Panc1 (cell line): ENCODE results near the gene CHAF1A.

Source experiments
- TCF7L2 ChIP-seq: IDR thresholded peaks from 2 replicates; pipeline ENCODE4 v1.6.1; 2011; ENCODE audit warnings: mild to moderate bottlenecking, low read depth, low read length, inconsistent platforms
- TF ChIP-seq, protein P1 (sequence below): fragments of 450-650 bp; IDR thresholded peaks from 2 replicates; pipeline ENCODE4 v1.5.1; 2017; ENCODE audit warnings: mild to moderate bottlenecking
- TF ChIP-seq, protein P2 (sequence below), 2 experiments: IDR thresholded peaks; 2 replicates each; pipeline ENCODE4 v1.6.1; 2011 to 2012; ENCODE audit warnings: low read depth in 2 of 2, control low read depth in 1 of 2, low read length in 1 of 2, mild to moderate bottlenecking in 1 of 2, moderate library complexity in 1 of 2; ENCODE audit not compliant: insufficient read depth in 1 of 2

DNA sequence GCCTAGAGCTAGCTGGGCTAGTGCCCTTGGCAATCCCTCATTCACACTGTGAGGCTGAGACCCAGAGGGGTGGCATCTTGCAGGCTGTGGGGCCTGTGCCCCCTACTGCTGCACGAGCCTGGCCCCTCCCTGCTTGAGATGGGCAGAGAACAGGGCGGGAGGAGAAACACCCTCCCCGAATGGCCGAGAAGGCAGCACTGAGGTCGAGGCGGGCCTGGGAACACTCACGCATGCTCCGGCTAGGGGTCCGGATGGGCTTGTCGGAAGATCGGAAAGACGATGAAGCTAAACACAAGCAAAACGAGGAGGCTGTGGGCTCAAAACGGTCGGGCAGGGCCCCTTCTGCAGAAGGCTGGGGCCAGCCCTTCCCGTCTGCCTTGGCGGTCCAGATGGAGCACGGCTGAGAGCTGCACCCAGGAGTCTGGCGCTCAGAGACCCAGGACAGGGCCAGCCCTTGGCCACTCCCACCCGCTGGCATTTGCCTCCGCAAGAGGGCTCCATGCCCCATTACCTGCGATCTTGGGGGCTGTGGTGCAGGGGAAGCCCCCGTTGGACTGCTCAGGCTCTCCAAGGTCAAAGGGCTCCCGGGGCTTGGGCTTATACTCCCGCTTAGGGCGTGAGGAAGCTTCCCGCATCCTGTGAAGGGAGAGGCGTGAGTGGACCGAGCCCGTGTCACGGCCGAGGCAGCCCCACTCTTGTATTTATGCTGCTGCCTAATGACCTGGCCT is 40.2 kb upstream of the CHAF1A start:
- TF ChIP-seq, protein P1, sequence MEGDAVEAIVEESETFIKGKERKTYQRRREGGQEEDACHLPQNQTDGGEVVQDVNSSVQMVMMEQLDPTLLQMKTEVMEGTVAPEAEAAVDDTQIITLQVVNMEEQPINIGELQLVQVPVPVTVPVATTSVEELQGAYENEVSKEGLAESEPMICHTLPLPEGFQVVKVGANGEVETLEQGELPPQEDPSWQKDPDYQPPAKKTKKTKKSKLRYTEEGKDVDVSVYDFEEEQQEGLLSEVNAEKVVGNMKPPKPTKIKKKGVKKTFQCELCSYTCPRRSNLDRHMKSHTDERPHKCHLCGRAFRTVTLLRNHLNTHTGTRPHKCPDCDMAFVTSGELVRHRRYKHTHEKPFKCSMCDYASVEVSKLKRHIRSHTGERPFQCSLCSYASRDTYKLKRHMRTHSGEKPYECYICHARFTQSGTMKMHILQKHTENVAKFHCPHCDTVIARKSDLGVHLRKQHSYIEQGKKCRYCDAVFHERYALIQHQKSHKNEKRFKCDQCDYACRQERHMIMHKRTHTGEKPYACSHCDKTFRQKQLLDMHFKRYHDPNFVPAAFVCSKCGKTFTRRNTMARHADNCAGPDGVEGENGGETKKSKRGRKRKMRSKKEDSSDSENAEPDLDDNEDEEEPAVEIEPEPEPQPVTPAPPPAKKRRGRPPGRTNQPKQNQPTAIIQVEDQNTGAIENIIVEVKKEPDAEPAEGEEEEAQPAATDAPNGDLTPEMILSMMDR, result no peak
- TF ChIP-seq, protein P2, sequence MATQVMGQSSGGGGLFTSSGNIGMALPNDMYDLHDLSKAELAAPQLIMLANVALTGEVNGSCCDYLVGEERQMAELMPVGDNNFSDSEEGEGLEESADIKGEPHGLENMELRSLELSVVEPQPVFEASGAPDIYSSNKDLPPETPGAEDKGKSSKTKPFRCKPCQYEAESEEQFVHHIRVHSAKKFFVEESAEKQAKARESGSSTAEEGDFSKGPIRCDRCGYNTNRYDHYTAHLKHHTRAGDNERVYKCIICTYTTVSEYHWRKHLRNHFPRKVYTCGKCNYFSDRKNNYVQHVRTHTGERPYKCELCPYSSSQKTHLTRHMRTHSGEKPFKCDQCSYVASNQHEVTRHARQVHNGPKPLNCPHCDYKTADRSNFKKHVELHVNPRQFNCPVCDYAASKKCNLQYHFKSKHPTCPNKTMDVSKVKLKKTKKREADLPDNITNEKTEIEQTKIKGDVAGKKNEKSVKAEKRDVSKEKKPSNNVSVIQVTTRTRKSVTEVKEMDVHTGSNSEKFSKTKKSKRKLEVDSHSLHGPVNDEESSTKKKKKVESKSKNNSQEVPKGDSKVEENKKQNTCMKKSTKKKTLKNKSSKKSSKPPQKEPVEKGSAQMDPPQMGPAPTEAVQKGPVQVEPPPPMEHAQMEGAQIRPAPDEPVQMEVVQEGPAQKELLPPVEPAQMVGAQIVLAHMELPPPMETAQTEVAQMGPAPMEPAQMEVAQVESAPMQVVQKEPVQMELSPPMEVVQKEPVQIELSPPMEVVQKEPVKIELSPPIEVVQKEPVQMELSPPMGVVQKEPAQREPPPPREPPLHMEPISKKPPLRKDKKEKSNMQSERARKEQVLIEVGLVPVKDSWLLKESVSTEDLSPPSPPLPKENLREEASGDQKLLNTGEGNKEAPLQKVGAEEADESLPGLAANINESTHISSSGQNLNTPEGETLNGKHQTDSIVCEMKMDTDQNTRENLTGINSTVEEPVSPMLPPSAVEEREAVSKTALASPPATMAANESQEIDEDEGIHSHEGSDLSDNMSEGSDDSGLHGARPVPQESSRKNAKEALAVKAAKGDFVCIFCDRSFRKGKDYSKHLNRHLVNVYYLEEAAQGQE (IDR thresholded peaks at IDR 0.05; ENCODE audit: insufficient read depth in 1 of 2, low read depth in 2 of 2, low read length in 1 of 2), result no peak
- no peak for TF ChIP-seq TCF7L2
